Measurements from ENCODE around the gene RPS6KA2.

- no peak for TF ChIP-seq CTCF (IDR thresholded peaks at IDR 0.05; ENCODE audit: extremely low read depth in 1 of 2, insufficient read depth in 1 of 2, low read depth in 1 of 2, low read length in 2 of 2)
- no peak for TF ChIP-seq POLR2AphosphoS5 (IDR thresholded peaks at IDR 0.05; ENCODE audit: insufficient read depth, low read depth, low read length)
- TF ChIP-seq GATA2 (IDR thresholded peaks at IDR 0.05; ENCODE audit: insufficient read depth, insufficient read length, low read depth, low read length) = no peak
- TF ChIP-seq EZH2 (IDR thresholded peaks at IDR 0.05; ENCODE audit: borderline replicate concordance, low read depth, low read length, severe bottlenecking) = no peak
- no peak for TF ChIP-seq MAX (IDR thresholded peaks at IDR 0.05; ENCODE audit: insufficient read depth, insufficient read length)
Measured at GRCh38 chr6:166453651-166454050, 173.4 kb downstream of the RPS6KA2 start.

Data from endothelial cell of umbilical vein (primary cell).